ENCODE measurements around the gene SRSF5.

- no peak for TF ChIP-seq EZH2 (IDR thresholded peaks at IDR 0.05; ENCODE audit: borderline replicate concordance, low read depth, low read length, severe bottlenecking)
- TF ChIP-seq POLR2A (IDR thresholded peaks at IDR 0.05; ENCODE audit: low read depth, low read length): no peak
- TF ChIP-seq MAX (IDR thresholded peaks at IDR 0.05; ENCODE audit: insufficient read depth, insufficient read length): no peak
- TF ChIP-seq CTCF (IDR thresholded peaks at IDR 0.05; ENCODE audit: extremely low read depth in 1 of 2, insufficient read depth in 1 of 2, low read depth in 1 of 2, low read length in 2 of 2): no peak
- no peak for TF ChIP-seq POLR2AphosphoS5 (IDR thresholded peaks at IDR 0.05; ENCODE audit: insufficient read depth, low read depth, low read length)
- TF ChIP-seq GATA2 (IDR thresholded peaks at IDR 0.05; ENCODE audit: insufficient read depth, insufficient read length, low read depth, low read length): no peak
- no peak for TF ChIP-seq MYC (IDR thresholded peaks at IDR 0.05; ENCODE audit: low read depth, low read length)
- TF ChIP-seq FOS (IDR thresholded peaks at IDR 0.05; ENCODE audit: borderline replicate concordance, insufficient read depth, low read length): no peak
- no peak for TF ChIP-seq JUN (IDR thresholded peaks at IDR 0.05; ENCODE audit: borderline replicate concordance, insufficient read depth, insufficient read length, low read depth)
Measured at GRCh38 chr14:69820991-69821390, 54.0 kb downstream of the SRSF5 start.

Data from endothelial cell of umbilical vein (primary cell).